NCI-H69 (cell line): ENCODE data around the gene GP5.
A peak's percentile ranks its signal among the peaks of the same experiment; 100 is the strongest.

Source experiments
- DNase-seq: peaks from one replicate; lab custom pipeline; 2025; lab: John Stamatoyannopoulos, UW

Gene GP5

GRCh38 chr3:194375473-194376240 lies 23.4 kb downstream of the GP5 start:
- peak; percentile 87 for DNase-seq

GRCh38 chr3:194374935-194375334 lies 24.1 kb downstream of the GP5 start:
- DNase-seq, result peak; percentile 62

- peak; percentile 39 for DNase-seq
Measured at GRCh38 chr3:194373899-194374298, 25.2 kb downstream of the GP5 start.

- no peak for DNase-seq
Measured at GRCh38 chr3:194373028-194373427, 26.0 kb downstream of the GP5 start.

DNA sequence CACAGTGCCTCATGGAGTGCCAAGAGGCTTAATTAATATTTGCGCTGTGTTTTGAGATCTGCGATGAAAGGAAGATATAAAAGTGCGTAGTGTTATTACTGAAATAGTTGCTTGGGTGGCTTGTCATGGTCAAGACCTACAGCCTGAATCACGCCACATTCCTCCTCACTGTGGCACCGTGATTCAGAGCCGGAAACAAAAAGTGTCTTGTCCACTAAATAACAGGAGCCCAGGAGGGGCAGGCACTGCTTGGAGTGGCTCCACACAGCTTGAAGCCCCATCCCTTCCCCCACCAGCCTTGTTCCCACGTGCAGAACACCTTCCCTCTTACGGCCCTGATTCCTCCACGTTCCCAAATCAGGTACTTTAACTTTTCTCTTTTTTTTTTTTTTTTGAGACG lies 28.3 kb downstream of the GP5 start:
- no peak for DNase-seq

- no peak for DNase-seq
Measured at GRCh38 chr3:194369522-194370279, 29.4 kb downstream of the GP5 start, which contains the start of gene LRRC15. Gene LRRC15, minus strand, starts transcription at chr3:194369743. Its CDS starts 8,700 bp downstream, at chr3:194361043.

DNA sequence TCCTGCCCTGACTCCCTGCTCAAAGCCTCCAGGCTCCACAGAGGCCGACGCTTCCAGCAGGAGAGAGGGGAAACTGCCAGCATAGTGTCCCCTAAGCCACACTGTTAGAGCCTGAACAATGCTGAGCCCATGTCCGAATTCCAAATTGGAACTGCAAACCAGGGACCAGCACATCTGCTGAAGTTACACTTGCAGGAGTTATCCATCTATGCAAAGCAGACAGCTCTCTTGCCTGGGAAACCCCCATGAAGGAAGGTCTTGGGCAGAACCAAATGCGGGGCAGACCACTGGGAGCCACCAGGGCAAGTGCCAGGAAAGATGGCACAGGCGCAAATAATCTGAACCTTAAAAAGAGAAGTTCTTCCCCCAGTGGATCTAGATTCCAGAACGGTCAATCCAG lies 30.1 kb downstream of the GP5 start:
- no peak for DNase-seq

GRCh38 chr3:194367992-194368841 lies 30.8 kb downstream of the GP5 start:
- peak; percentile 47 for DNase-seq

DNA sequence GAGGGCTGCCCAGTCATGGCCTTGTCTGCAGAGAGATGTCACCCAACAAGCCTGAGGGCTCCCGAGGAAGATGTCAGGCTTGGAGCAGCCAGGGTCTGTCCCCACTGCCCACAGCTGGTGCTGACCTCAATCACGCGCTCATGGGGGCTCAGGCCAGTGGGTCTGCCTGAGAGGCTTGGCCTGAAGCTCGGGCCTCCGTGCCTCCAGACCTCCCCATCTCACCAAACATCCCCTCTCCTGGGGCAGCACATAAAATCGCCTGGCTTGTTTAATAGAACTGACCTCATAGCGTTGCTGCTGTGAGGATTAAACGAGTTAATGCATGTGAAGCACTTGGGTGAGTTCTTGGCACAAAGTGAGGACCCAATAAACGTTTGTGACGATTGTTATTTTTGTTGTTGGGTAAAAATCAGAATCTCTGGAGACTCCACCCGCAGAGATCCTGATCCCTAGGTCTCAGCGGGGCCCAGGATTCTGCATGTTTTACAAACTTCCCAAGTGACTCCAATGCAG lies 33.0 kb downstream of the GP5 start:
- DNase-seq, result peak; percentile 29

- DNase-seq, result peak; percentile 50
Measured at GRCh38 chr3:194365526-194365925, 33.5 kb downstream of the GP5 start.

DNA sequence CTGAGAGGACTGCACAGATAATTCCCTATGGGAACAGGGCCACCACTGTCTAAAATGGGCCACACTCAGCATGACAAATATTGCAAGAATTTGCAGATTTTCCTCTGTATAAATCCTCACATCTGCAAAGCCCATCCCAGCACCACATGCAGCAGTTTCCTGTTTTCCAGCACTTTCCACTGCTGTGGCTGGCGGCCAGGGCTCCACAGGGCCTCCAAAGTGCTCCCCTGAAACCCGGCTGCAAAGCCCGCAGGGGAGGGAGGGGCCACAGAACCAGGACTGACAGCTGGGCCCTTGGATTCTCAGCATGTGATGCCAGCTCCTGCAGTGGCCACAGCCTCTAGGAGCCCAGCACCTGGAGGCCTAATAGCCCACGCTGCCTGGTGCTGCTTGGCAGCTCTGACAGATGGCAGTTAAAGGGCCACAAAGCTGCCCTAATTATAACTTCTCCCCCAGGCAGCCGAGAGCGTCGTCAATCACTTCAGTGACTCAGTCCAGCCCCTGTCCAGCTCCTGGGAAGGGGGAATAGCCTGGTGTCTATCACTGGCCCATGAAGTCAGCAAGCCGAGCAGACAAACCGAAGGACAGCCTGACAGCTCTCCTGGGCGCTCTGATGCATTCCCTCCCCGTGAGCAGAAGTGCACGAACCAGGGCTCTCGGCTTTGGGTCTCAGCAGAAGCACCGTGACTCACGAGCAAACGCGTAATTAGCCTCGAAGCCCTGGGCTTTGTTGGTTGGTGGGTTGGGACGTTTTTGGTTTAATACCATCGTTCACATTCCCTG lies 34.2 kb downstream of the GP5 start:
- peak; percentile 100 for DNase-seq

DNA sequence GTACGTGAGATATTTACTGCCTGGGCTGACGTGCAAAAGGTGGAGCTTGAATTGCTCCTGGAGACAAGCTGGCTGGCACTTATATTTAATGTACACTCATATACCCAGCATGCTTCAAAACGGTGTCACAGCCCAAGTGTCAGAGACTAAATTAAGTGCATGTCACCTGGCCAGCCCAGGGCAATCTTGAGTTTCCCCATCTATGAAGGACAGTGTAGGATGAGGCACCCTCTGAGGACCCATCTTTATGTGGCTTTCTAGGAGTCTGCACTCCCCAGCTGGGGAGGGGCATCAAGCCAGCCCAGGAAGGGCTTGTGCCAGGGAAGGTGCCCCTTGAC lies 34.8 kb downstream of the GP5 start:
- DNase-seq, result no peak

DNA sequence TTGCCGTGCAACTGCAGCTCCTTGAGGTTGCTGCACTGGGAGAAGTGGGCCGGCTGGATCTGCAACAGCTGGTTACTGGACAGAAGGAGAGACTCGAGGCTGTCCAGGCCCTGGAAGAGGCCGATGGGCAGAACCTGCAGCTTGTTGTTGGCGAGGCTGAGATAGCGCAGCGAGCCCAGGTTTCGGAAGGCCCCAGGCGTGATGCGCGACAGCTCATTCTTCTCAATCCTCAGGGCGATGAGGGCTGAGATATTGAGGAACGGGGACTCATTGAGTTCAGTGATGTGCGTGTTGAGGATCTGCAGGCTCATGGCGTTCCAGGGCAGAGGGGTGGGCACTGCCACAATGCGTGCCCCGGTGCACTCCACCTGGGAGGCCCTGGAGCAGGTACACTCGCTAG lies 38.5 kb downstream of the GP5 start:
- no peak for DNase-seq

DNA sequence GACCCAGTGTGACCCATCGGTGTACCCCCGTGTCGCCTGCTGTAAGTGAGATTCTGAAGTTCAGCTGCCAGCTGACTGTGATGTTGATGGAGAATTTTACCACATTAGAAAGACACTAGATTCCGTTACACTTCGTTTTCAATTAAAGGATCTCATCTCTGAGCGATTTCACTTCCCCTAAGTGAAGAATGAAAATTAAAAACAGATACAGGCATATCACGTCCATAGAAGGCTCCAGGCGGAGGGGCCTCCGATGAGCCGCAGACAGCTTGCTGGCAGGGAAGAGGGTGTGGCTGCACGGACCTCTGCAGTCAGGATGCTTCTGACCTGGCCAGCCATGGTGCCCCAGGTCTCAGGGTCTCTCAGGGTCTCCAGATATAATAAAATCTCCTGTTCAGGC lies 41.4 kb downstream of the GP5 start:
- DNase-seq, result no peak

DNA sequence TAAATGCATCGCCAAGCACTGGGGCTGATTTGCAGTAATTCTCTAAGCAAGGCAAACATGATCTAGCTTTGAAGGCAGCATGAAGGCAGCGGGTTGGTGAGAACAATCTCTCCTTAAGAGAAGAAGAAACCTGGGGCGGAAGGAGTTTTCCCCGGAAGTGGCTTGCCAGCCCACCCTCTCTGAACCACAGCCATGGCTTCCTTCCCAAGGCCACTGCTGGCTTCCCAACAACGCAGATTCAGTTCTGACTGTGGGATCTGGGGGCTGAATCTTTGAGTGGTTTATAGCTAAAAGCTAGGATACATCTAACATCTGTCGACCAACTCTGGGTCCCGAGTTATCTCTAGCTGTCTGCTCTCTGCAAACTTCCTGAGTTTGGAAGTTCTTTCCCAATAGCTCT lies 43.7 kb downstream of the GP5 start:
- no peak for DNase-seq

- no peak for DNase-seq
Measured at GRCh38 chr3:194354315-194354714, 44.8 kb downstream of the GP5 start.

DNA sequence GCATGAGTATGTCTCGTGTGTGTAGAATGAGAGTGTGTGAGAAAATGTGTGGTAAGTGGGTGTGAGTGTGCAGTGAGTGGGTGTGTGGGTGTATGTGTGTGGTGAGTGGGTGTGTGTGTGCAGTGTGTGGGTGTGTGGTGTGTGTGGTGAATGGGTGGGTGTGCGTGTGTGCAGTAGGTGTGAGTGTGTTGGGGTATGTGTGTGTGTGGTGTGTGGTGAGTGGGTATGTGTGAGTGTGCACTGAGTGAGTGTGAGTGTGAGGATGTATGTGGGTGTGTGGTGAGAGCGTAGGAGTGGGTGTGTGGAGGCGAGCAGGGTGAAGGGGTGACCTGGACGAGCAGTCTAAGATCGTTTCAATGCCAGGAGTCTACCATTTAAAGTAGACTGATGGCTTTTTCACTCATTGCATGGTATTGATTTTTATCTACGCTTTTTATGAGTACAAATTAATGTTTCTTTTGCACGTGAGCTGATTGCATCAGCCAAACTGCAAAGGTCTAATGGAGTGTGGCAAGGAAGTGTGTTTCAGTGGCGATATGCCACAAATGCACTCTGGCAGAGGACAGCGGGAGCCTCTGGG lies 46.3 kb downstream of the GP5 start:
- no peak for DNase-seq

DNA sequence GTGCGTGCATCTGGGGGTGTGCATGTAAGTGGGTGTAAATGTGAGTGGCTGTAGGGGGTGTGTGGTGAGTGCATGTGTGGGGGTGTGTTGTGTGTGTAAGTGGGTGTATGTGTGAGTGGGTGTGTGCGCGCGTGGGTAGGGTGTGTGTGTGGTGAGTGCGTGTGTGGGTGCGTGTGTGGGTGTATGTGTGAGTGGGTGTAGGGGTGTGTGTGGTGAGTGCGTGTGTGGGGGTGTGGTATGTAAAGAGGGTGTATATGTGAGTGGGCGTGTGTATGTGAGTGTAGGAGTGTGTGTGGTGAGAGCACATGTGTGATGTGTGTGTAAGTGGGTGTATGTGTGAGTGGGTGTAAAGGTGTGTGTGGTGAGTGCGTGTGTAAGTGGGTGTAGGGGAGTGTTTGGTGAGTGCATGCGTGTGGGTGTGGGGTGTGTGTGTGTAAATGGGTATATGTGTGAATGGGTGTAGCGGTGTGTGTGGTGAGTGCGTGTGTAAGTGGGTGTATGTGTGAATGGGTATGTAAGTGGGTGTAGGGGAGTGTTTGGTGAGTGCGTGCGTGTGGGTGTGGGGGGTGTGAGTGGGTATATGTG lies 47.0 kb downstream of the GP5 start:
- DNase-seq, result no peak

- DNase-seq, result no peak
Measured at GRCh38 chr3:194351080-194351672, 47.9 kb downstream of the GP5 start, which contains the start of gene CPN2. Gene CPN2, minus strand, starts transcription at chr3:194351328. Its CDS starts 8,626 bp downstream, at chr3:194342702.

DNA sequence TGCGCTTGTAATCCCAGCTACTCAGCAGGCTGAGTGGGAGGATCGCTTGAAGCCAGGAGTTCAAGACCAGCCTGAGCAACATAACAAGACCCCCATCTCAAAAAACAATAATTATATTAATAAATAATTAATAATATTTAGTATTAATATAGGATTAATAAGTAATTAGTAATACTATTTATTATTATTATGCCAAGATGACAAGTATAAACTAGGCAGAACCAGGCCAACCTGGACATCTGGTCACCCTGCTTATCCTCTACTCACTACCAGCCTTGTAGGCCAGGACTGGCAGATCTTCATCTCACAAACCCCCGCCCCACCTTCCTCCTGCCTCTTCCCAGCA lies 48.4 kb downstream of the GP5 start:
- DNase-seq, result peak; percentile 46
